ENCODE data around the gene RCAN3. TPM values are rescaled to one million over a fixed set of nuclear protein-coding genes. Genes with fewer than 3 reads are reported as not detected.

Gene RCAN3
- total and polyA plus RNA-seq, 10 of the 15 experiments (the other 5 are each of a cell fraction or from before 2014, with no cell fraction given) = 0.02 to 0.46 (median 0.06) TPM; not detected in 3

DNA sequence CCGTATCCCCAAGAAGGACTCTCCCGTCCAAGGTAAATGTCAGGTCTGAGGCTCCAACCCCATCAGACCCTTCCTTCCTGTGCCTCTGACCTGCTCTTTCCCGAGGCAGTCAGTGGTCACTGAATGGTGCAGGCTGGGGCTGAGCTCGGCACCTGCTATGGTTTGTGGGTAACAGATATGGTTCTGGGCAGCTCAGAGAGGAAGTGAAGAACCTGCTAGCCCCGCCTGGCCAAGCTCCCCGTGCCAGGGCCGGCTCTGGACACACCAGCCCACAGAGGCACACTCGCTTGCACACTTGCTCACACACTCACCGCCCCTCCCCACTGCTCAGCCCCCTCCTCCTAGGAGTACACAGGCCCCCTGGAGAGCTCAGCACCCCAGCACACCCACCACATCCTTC is 69.7 kb downstream of the RCAN3 start:
- DNase-seq (ENCODE audit: low read depth, low spot score) (no peak), FAIRE-seq (no peak), ATAC-seq (peak; percentile 66)
- ChIA-PET POLR2A (no interaction called here), RAD21 (ENCODE audit: unreplicated experiment) (no interaction called here), SMC1A (ENCODE audit: uncharacterized antibody, unreplicated experiment) (no interaction called here), CTCF (interaction anchor here (1.4 kb wide), 1 partner anchor 14 kb away, joined by 5 read pairs; no protein-coding TSS in a partner anchor)
- no peak overlapping the region for H2AFZ ChIP-seq (ENCODE audit: control insufficient read depth, low read depth, low read length)
- peak; percentile 59; the same call in 1 of the 2 replicates for TF ChIP-seq SPI1 (IDR thresholded peaks at IDR 0.05; ENCODE audit: borderline replicate concordance, insufficient read depth, low read depth, low read length)
- 0 out of 4 replicates have a peak, but pooled peaks of 1 of the 2 experiments have one; percentile 23 for TF ChIP-seq BHLHE40 (IDR thresholded peaks at IDR 0.05; ENCODE audit: borderline replicate concordance in 1 of 2, low read depth in 2 of 2, low read length in 1 of 2)
- TF ChIP-seq RAD21 (IDR thresholded peaks at IDR 0.05; ENCODE audit: insufficient read depth, low read depth, low read length) = no peak
- intact Hi-C loops (cut with micrococcal nuclease; ENCODE audit: unreplicated experiment) (no loop called here), in situ Hi-C loops (cut with MboI) (no loop called here)
- peaks cover 4% of the 10 kb centered on the region; the same call in 1 of the 2 replicates for H3K4me1 ChIP-seq (ENCODE audit: control insufficient read depth, insufficient read depth, low read length)
- H3K9me3 ChIP-seq (replicated peaks; ENCODE audit: control insufficient read depth, insufficient read depth, low read length) = no peaks in the 10 kb centered on the region; the same call in 2 of the 3 replicates
- no peaks in the 10 kb centered on the region for H3K79me2 ChIP-seq (ENCODE audit: control insufficient read depth, insufficient read depth, low read length)
- no peak overlapping the region for H3K27ac ChIP-seq (ENCODE audit: control insufficient read depth, insufficient read depth)
- 23% methylated on average over 9 of the region's 9 CpGs for WGBS (ENCODE audit: insufficient coverage, insufficient replicate concordance, low lambda C conversion rate, missing lambda C conversion rate)
- peak overlapping the region; percentile 38; the same call in 1 of the 2 replicates for H3K4me2 ChIP-seq (ENCODE audit: control insufficient read depth, insufficient read depth)
- H3K4me3 ChIP-seq = no peak overlapping the region
- H4K20me1 ChIP-seq (ENCODE audit: control insufficient read depth, insufficient read depth) = no peaks in the 10 kb centered on the region
- no TSS peak for BruUV-seq (replicated peaks)
- no peak overlapping the region for H3K9ac ChIP-seq (ENCODE audit: control insufficient read depth, insufficient read depth, low read length)
- no peaks in the 10 kb centered on the region for H3K36me3 ChIP-seq (ENCODE audit: control insufficient read depth in 2 of 2, insufficient read depth in 2 of 2, low read length in 1 of 2)
- H3K27me3 ChIP-seq (replicated peaks in 1 of 2; ENCODE audit: control insufficient read depth in 2 of 2, insufficient read depth in 2 of 2, low read length in 1 of 2) = peaks cover 0 to 2% of the 10 kb centered on the region in 2 experiments; a peak in 1 of 4 replicates

DNA sequence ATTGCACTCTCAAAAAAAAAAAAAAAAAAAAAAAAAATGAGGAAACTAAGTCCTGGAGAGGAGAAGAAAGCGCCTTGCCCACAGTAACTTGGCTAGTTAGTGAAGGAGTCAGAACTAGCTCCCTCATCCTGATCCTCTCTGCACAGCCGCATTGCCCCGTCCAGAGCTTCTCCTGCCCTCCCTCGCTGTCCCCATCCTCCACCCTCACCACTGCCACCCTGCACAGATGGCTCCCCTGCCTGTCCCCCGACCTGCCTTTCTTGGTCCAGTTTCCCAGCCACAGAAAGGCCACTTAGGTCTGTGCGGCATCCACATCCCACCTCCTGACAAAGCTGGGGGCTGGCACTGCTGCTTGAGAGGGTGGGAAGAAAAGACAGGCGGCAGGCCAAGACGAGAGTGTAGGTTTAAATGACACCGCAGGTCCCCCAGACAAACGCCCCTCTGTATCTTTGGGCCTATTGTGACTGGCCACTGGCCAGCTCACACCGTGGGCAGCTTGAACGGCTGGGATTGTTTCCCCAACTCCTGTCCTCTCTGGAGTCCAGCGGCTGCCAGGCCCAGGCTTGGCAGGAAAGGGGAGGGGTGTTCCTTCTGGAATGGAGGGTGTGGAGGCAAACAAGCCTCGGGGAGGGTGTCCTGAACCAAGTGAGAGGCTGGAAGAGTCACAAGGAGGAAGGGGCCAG is 73.4 kb downstream of the RCAN3 start:
- POLR2A ChIA-PET = interaction anchor here (0.5 kb wide), 1 partner anchor 27 kb away, joined by 3 read pairs; no protein-coding TSS in a partner anchor
- no peak for FAIRE-seq
- in situ Hi-C loops (cut with MboI) = no loop called here

More for the DNA sequence above, 73.4 kb downstream of the RCAN3 start:
- SMC1A ChIA-PET (ENCODE audit: uncharacterized antibody, unreplicated experiment) = no interaction called here
- Histone ChIP-seq H3K79me2 (ENCODE audit: control insufficient read depth, insufficient read depth, low read length) (no peaks in the 10 kb centered on the region), H3K4me3 (no peak overlapping the region), H3K9me3 (replicated peaks; ENCODE audit: control insufficient read depth, insufficient read depth, low read length) (no peaks in the 10 kb centered on the region; the same call in 2 of the 3 replicates), H2AFZ (ENCODE audit: control insufficient read depth, low read depth, low read length) (no peak overlapping the region), H3K4me1 (ENCODE audit: control insufficient read depth, insufficient read depth, low read length) (peaks cover 4% of the 10 kb centered on the region; the same call in 1 of the 2 replicates), H3K9ac (ENCODE audit: control insufficient read depth, insufficient read depth, low read length) (no peak overlapping the region), H3K27ac (ENCODE audit: control insufficient read depth, insufficient read depth) (no peak overlapping the region), H3K4me2 (ENCODE audit: control insufficient read depth, insufficient read depth) (no peak overlapping the region), H4K20me1 (ENCODE audit: control insufficient read depth, insufficient read depth) (no peaks in the 10 kb centered on the region), H3K36me3 (ENCODE audit: control insufficient read depth in 2 of 2, insufficient read depth in 2 of 2, low read length in 1 of 2) (no peaks in the 10 kb centered on the region), H3K27me3 (replicated peaks in 1 of 2; ENCODE audit: control insufficient read depth in 2 of 2, insufficient read depth in 2 of 2, low read length in 1 of 2) (no peaks in the 10 kb centered on the region; a peak in 1 of 4 replicates)
- no TSS peak for BruUV-seq (replicated peaks)
- ATAC-seq = no peak
- no peak for TF ChIP-seq FOS (IDR thresholded peaks at IDR 0.05; ENCODE audit: borderline replicate concordance, extremely low read depth, insufficient read length)
- TF ChIP-seq NFYA (IDR thresholded peaks at IDR 0.05; ENCODE audit: borderline replicate concordance, low read depth, low read length) = no peak
- TF ChIP-seq HDAC6 (IDR thresholded peaks at IDR 0.05; ENCODE audit: unreplicated experiment) = no peak
- RAD21 ChIA-PET (ENCODE audit: unreplicated experiment) = no interaction called here
- DNase-seq (ENCODE audit: low read depth, low spot score) = no peak
- 41% methylated on average over 13 of the region's 14 CpGs for WGBS (ENCODE audit: insufficient coverage, insufficient replicate concordance, low lambda C conversion rate, missing lambda C conversion rate)
- intact Hi-C loops (cut with micrococcal nuclease; ENCODE audit: unreplicated experiment) = no loop called here
- CTCF ChIA-PET = interaction anchor here (1.9 kb wide), 1 partner anchor 11 kb away, joined by 5 read pairs; no protein-coding TSS in a partner anchor

Data from GM12878 (cell line).